Measurements from ENCODE around the gene SARDH.
"Not testable (repeated sequence)": the region's sequence is repeated elsewhere in the genome, so short reads cannot be mapped to it uniquely, and the experiment has no call there.

The SARDH gene

DNA sequence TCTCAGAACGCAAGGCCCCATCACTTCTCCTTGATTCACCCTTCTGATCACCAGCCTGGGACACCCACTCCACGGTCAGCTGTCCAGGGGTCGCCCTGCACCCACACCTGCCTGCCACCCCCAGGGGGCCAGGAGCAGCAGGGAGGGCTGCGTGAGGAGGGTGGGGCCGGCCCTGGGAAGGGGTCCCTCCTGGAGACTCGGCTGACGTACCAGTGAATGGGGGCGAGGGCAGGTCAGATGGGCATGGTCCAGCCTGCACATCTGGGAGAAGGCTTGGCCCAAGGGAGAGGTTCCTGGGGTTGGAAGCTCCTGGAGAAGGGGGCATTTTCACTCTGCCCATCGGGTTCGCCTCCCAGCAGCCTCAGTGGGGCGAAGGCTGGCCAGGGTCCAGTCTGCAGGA, 21.8 kb upstream of the SARDH start:
- DNase-seq (ENCODE audit: low read depth, low spot score), result no peak

DNA sequence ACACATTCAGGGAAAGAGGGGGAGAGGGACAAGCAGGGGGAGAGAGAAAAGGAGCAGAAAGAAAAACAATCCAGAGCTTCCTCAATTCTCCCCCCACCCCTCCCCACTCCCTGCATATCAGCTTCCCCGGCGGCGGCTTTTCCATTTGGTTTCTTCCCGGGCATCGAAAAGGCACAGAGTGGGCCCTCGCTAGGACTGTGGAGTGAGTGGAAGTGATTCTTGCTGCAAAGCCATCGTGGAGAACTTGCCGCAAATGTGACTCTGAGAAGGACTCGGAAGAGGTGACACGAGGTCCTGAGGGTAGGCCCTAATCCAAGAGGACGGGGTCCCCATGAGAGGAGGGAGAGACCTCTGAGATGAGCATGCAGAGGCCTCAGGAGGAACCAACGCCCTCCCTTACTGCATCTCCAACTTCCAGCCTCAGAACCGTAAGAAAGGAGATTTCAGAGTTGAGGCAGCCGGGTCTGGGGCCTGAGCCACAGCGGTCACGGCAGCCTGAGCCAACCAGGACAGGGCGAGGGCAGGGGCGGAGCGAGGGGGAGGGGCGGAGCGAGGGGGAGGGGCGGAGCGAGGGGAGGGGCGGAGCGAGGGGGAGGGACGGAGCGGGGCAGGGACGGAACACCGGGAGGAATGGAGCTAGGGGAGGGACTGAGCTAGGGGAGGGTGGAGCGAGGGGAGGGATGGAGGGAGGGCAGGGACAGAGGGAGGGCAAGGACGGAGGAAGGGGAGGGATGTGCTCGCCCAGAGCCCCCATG, 21.2 kb upstream of the SARDH start:
- DNase-seq (ENCODE audit: low read depth, low spot score), result no peak

DNA sequence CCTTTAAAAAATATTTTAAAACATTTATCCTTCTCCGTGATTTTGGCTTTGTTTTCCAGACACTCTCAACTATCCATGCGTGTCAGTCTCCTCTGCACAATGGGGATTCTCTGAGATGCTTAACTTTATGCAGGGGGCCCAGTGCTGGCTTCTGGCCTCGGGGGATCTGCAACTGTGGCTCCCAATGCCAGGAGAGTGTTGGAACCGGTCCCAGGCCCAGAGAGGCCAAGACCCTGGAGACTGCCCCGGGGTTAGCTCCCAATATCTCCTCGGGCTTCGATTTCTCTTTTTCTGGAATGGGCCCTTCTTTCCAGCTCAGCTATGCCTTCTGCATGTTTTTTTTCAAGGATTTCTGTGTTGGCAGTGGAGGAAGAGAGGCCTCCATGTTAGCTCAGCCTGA, 20.1 kb upstream of the SARDH start:
- no peak for DNase-seq (ENCODE audit: low read depth, low spot score)

DNA sequence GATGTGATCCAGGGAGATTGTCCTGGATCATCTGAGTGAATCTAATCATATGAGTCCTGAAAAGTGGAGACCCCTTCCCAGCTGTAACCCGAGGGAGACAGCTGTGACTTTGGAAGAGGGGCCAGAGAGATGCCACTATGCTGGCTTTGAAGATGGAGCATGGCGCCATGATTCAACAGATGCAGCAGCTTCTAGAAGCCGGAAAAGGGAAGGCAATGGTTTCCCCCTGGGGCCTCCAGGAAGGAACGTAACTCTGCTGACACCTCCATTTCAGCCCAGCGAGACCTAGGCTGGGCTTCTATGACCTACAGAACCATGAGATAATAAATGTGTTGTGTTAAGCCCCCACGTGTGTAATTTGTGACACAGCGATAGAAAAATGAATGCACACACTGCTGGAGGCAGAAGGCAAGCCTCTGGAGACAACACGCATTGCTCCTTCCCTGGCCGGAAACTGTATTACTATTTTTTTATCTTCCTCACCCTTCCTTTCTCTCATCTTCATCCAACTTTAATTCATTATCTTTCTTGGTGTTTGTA, 16.6 kb upstream of the SARDH start:
- DNase-seq (ENCODE audit: low read depth, low spot score), result no peak

DNA sequence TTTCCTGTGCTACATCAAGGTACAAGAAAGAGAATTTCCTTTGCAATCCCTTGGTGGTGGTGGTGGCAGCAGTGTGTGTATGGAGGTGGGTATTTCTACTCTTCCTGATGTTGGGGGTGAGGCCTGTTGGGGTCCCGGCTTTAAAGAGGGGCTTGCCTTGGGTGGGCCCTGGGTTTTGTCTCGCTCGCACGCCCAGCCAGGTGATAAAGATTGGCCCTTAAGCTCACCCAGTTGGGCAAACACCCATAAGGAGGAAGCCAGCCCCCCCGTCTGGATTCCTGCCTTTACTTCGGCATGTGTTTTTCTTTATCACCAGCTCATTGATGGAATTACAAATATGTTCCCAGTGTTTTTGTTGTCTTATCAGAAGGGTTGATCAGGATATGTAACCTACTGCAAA, 16.0 kb upstream of the SARDH start:
- no peak for DNase-seq (ENCODE audit: low read depth, low spot score)

DNA sequence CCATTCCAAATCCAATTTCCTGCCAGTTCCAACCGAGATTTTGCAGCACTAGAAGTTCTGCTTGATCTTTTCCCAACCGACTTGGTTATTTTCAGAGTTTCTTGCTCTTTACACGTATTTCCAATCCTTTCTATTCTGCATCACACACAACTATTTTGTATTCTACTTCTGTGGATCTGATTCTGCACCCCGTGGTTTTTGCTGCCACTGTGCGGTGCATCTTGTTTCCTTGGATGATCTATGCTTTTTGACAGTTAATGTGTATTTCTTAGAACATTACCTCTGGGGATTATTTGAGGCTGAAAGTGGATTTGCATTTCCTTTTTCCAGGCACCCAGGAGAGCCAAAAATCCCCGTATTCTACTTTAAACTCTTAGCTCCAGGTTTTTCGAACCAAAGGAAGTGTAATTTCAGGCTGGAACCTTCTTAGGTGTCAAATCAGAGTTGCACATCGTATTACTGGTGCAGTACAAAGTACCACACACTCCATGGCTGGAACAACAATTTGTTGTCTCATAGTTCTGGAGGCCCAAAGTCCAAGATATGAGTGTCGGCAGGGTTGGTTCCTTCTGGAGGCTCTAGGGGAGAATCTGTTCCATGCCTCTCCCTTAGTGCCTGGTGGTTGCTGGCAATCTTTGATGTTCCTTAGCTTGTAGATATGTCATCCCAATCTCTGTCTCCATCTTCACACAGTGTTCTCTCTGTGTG, 14.7 kb upstream of the SARDH start:
- DNase-seq (ENCODE audit: low read depth, low spot score), result no peak

DNA sequence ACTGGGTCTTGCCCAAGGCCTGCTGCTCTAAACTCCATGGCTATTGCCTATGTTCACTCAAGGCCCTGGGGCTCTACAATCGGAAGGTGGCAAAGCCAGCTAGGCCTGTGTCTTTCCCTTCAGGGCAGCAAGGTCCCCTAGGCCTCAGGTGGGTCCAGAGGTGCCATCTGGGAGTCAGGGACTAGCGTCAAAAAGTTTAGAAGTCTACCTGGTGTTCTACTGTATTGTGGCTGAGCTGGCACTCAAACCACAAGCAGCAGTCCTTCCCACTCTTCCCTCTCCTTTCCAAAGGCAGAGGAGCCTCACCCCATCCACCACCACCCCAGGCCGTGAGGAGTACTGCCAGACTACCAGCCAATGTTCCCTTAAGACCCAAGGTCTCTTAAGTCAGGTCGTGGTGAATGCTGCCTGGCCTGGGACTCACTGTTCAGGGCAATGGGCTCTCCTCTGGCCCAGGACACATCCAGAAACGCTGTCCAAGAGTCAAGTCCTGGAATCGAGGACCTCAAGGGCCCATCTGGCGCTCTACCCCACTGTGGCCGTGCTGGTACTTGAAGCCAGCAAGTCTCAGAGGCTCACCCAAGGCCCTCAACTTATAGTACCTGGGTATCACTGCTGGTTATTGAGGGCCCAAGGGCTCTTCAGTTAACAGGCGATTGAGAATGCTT, 13.0 kb upstream of the SARDH start:
- no peak for DNase-seq (ENCODE audit: low read depth, low spot score)

DNA sequence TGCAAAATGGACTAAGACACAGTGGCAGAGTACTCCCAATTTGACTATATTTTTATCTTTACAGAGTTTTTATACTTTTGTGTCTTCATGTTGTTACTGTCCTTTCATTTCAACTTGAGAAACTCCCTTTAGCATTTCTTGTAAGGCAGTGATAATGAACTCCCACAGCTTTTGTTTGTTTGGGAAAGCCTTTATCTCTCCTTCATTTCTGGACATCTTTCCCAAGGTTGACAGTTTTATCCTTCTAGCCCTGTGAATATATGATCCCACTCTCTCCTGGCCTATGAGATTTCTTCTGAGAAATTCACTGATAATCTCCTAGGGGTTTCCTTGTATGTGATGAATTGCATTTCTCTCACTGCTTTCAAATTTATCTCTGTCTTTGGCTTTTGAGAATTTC, 9.2 kb upstream of the SARDH start:
- DNase-seq (ENCODE audit: low read depth, low spot score), result no peak

DNA sequence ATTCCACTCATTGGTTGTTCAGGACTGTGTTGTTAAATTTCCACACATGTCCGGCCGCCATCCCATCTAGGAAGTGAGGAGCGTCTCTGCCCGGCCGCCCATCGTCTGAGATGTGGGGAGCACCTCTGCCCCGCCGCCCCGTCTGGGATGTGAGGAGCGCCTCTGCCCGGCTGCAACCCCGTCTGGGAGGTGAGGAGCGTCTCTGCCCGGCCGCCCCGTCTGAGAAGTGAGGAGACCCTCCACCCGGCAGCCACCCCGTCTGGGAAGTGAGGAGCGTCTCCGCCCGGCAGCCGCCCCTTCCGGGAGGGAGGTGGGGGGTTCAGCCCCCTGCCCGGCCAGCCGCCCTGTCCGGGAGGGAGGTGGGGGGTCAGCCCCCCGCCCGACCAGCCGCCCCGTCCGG, 6.4 kb upstream of the SARDH start:
- not testable (repeated sequence) for DNase-seq (ENCODE audit: low read depth, low spot score)

DNA sequence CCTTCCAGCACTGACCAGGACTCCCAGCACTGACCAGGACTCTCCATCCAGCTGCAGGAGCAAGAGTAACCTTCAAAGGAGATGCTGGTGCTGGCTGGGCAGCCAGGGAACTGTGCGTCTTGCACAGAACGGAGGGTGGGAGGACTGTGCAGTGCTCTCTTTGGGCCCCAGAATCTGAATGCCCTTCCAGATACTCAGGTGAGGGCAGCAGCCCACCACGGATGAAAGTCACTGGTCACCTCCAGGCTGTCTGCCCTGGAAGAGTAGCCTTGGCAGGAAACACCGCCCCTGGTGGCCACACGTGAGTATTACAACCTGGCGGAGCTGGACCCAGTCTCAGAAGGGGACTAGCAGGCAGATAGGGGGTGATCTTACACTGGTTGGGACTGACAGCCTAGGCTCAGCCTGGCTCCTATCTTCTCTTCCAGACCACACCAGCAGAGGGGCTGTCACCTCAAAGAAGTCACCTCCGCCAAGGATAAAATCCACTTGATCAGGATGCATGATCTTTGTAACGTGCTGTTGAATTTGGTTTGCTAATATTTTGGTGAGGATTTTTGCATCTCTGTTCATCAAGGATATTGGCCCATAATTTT, 4.8 kb upstream of the SARDH start:
- DNase-seq (ENCODE audit: low read depth, low spot score), result peak; percentile 75

DNA sequence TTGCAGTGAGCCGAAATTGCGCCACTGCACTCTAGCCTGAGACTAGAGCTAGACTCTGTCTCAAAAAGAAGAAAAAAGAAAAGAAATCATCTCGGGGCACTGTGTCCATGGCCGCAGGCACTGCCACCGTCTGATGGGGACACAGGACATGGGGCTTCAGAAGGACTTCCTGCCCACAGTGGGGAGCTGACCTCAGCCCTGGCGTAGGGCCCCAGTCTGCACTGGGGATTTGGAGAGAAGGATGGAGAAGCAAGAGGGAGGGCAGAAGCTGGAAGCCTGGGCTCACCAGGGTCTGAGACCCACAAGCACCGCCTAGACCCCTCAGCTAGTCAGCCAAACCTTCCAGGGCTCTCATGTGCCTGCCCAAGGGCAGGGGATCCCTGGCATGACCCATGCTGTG, 4.1 kb upstream of the SARDH start:
- no peak for DNase-seq (ENCODE audit: low read depth, low spot score)

DNA sequence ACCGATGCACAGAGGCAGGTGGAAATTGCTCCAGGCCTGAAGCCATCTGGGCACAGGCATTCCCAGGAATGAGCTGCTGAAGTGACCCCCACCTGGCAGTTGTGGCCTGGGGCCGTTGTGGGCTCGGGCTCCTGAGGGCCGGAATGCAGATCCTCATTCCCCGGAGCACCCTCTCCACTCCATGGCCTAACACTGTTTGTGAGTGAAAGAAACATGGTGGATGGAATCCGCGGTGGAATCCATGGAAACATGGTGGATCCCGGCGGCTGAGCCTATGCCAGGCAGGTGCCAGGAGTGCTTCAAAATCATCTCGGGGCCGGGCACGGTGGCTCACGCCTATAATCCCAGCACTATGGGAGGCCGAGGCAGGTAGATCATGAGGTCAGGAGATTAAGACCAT, 3.6 kb upstream of the SARDH start:
- no peak for DNase-seq (ENCODE audit: low read depth, low spot score)

DNA sequence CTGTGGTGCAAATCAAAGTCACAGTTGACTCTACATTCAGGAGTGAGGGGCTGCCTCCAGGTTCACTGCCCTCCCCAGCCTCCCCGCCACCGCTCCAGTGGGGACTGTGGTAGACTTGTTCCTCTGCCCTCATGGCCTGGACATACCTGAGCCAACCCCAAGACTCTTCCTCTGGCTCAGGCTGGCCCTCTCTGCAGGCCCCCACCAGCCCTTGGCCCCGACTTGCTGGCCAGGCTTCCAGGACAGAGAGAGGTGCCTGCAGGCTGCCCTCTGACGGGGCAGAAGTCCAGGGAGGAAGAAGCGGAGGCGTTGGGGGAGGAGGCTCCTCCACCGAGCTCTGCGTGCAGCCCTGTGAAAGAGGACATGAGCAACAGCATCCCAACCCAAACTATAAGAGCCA, 2.8 kb upstream of the SARDH start:
- no peak for DNase-seq (ENCODE audit: low read depth, low spot score)

DNA sequence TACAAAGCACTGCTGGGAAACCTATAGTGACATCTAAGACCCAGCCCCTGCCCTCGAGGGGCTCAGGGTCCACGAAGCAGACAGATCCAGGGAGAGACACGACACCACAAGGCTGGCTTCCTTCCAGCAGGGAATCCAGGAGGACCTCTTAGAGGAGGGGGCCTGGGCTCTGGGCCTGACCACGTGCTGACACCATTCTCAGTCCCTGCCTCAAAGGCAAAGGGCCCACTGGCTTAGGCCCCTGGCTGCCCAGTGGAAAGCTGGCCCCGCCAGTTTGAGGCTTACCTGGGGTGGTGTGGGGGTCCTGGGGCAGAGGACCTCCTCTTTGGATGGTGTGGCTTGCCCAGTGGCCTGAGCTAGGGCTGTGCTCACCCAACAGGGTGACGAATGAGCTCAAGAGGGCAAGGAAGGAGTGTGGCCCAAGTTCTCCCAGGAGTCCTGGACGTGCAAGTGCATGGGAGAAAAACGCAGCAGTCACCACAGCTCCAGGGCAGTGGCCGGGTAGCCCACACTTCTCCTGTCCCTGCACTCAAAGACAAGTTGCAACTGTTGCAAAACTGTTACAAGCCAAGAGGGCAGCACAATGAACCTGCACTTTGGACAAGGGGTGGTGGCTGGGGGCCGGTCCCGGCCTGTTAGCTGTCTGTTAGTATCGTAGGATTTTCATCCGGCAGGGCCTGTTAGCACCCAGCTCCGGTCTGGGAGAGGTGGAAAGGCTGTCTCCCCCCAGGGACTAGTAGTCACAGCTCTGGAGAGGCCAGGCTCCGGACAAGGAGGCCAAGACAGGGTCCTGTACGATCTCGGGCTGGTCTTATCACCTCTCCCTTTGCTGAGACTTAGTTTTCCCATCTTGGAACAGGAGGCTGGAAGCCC, 1.5 kb upstream of the SARDH start:
- no peak for DNase-seq (ENCODE audit: low read depth, low spot score)

DNA sequence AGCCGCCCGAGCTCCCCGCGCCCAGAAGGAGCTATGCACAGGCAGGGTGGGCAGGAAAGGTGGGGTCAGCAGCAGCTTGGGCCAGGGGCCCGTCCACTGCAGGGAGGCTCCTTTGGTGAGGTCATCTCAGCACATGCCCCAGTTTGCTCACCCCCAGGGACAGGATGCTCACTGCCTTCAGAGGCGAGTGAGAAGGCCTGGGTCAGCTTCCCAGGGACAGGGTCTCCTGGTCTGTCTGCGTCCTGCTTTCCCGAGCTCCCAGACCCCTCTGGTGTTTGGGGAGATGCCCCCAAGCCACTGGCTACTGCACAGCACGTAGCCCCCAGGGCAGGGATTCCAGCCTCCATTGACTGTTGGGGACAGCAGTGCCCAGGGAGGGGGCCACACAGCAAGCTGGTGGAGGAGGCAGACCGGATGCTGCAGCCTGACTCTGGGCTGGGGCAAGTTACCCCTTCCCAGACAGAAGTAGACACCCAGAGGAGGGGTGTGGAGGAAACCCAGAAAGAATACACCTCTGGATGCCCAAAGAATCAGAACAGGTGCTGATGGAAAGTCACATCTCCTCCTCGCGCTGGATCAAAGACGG, 581 bp upstream of the SARDH start:
- DNase-seq (ENCODE audit: low read depth, low spot score), result no peak

DNA sequence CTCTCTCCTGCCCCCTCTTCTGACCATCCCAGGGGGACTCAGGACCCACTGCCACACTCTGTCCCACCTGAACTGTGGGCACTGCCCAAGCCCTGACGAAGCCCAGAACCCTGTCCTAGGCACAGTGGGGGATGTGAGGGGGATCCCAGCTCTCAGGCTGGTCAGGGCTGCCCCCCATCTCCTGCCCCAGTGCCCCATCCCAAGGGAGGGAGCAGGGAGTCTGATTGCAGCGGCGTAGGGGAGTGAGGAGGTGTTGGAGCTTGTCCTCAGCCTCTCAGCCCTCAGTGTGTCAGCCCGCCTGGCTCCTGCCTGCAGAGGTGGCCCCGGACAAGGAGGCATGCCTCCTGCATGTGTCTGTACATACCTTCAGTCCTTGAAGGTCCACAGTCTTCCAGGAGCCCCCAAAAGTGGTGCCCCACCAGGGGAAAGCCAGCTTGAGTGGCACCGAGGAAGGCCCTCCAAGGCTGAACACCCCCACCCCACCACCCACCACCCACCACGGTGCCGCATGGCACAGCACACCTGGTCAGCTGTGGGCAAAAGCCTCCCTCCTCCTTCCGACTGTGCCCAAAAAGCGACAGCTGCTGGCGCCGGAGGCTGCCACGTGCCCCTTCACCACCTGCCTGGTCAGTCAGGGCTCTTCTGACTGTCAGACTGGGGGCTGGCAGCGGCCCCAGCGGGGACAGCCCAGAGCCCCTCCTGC, 930 bp downstream of the SARDH start:
- DNase-seq (ENCODE audit: low read depth, low spot score), result no peak

DNA sequence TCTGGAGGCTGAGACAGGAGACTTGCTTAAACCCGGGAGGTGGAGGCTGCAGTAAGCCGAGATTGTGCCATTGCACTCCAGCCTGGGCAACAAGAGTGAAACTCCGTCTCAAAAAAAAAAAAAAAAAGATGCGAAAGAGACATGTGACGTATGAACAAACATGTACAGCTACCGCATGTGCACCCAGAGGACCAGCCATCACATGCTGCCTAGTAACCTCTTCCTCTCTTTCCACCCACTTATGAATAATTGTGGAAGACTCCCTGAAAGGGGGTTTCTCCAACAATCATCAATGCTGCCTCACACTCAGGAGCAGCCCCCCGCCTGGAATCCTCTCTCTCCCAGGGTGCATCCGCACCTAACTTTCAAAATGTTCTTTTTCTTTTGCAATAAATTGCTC, 2.2 kb downstream of the SARDH start:
- DNase-seq (ENCODE audit: low read depth, low spot score), result no peak

DNA sequence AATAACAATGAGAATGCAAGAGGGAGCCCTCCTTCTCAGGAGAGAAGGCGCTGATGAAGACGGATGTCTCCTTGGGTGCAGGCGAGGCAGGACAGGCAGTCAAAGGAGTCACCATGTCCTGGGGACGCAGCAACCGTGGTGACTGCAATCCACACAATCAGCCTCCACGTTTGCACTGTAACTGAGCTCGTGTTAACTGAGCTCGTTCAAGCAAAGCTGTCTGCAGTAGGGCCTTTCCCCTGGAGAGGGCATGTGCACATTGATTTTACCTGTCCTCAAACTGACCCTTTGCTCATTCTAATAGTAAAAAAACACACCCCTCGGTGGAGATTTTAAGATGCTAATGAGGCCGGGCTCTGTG, 2.8 kb downstream of the SARDH start:
- DNase-seq (ENCODE audit: low read depth, low spot score), result no peak

DNA sequence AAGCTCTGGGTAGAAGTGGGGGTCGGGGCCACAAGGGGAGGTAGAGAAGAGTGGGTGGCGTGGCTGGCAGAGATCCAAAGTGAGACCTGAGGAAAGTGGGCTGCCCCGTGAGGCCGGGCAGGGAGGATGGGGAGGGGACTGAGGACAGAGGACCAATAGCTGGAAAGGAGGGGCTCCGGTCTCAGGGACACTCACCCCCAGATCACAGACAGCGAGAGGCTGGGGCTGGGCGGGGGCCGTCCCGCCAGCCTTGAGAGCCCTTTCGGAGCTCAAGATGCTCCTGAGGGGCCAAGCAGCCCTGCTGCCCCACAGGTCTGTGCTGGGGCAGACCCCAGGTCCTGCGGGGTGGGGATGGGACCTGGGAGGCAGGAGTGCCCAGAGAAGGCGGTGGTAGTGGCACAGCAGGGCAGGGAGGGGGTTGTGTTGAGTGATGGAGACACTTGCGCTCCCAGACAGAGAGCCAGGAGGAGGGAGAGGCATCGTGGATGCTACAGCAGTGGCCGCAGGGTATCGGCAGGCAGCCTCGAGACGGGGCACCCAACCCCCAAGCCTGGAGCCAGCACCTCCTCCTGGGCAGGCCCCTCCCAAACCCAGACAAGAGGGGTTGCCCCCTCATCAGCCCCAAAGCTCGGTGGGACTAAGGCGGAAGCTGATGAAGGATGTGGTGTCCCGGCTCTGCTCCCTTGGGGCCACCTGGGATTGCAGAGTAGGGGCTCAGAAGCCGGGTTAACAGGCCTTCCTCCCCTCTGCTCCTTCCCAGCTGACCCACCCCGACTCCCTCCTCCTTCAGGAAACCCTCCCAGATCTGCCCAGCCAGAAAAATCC, 3.4 kb downstream of the SARDH start:
- DNase-seq (ENCODE audit: low read depth, low spot score), result no peak

All from iPS DF 19.7 (cell line).